GM21423 (cell line): Measurements from ENCODE around the gene DRAXIN.

Experiments used
- ATAC-seq: cut with Tn5 transposase; IDR thresholded peaks from one replicate; pipeline ENCODE4 v1.9.1; 2021; ENCODE audit warnings: mild to moderate bottlenecking, moderate library complexity; ENCODE audit not compliant: unreplicated experiment

The DRAXIN gene

DNA sequence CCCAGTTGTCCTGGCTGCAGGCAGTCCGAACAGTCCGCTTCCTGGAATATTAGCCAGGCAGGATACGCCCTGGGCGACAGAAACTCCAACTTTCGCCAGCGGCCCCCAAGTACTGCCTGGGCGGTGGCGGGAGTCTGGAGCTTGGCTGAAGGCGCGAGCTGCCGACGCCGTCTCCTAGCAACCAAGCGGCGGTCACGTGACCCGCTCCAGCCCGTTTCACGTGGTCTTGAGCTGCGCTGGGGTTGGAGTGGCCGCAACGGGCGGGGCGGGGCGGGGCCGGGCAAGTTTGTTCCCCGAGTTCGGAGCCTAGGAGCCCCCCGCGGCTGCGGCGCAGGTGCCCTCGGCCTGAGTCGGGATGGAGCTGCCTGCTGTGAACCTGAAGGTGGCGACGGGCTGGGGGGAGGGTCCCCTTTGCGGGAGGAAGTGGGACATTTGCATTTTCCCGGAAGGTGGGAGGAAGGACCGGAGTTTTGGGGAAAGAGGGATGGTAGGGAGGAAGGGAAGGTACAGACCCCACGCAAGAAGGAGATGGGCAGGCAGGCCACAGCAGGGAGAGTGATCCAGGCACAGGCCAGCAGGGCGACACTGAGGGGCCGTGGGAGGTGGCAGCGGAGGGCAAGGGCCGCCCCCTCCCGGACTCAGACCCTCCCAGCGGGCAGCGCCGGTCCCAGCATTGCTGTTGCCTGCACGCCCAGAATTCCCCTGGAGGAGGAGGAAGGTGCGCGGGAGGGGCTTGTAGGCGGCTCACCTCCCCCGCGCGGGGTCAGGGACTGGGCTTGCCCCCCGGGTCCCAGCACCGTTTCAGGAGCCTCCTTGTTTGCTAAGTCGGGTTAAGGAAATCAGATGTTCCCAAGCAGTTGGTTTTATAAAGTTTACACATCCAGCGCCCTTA, 44.6 kb downstream of the DRAXIN start, which contains the start of gene AGTRAP:
AGTRAP (plus strand) TSS at position 283 of the 892 bp plus-strand sequence; CDS start at position 356, 73 bp downstream.
- ATAC-seq, result peak; percentile 44

DNA sequence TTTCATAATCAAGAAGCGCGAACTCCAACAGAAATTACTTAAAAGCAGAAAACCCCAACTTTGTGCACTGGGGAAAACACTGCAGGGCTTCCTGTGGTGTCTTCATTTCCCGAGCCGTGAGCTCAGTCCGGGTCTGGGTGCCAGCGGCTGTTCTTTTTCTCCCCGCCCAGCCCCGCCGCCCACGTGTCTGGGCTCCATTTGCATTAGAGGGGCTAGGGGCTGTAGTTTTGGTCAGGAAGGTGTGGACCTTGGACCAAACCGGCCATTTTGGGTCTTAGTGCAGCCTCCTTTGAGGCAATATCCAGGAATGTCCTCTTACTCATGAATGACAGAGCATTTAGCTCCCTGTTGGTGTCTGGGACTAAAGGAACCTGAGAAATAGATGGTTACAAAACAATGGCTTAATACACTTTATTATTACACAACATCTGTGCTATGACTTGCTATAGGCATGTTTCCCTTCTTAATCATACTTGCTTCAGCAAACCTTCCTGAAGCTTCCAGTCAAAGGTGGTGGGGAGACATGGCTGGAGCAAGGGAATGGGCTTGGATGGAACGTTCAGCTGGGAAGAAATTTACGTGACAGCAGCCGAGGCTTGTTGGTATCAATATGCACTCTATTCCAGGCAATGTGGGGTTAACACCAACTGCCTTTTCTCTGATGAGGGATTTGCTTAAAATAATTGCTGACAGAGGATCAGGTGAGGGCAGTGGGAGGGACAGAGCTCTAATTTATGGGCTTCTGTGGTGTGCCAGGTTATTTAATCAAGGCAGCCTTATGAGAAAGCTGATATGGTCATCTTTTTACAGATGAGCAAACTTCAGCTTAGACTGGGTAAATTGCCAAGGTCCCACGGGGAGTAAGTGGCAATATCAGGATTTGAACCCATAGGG, 45.5 kb downstream of the DRAXIN start:
- ATAC-seq, result no peak

DNA sequence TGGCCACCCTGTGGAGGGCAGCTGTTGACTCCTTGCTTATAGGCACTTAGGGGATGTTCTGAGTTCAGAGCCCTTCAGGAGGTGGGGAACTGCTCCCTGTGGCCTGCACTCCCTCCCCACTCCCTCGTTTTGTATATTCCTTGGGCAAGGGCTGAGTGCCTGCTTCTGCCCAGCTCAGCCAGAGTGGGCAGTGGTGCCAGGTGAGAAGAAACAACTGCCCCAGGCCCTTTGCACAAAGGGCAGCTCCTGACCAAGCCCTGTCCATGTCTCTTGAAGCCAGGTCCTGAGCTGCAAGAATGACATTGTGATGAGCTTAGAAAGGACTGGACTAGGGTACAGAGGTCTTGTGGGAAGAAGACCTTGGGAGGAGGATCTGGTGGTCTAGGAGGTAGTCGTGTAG, 46.6 kb downstream of the DRAXIN start:
- ATAC-seq, result no peak

DNA sequence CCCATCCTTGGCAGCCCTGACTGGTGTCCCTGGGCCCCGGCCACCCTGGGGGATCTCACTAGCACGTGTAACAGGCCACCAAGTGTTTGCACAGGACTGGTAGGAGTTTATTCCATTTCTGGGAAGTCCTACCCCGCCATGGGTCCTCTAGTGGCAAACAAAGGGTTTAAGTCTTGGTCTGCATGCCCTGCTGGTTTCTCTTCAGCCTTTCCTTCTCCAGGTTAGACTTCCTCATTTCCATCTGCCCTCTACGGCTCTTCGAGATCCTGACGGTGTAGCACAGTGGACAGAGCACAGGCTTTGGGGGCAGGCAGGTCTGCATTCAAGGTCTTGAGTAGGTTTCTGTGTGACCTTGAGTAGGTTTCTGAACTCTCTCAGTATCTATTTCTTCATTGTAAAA, 47.3 kb downstream of the DRAXIN start:
- ATAC-seq, result no peak

DNA sequence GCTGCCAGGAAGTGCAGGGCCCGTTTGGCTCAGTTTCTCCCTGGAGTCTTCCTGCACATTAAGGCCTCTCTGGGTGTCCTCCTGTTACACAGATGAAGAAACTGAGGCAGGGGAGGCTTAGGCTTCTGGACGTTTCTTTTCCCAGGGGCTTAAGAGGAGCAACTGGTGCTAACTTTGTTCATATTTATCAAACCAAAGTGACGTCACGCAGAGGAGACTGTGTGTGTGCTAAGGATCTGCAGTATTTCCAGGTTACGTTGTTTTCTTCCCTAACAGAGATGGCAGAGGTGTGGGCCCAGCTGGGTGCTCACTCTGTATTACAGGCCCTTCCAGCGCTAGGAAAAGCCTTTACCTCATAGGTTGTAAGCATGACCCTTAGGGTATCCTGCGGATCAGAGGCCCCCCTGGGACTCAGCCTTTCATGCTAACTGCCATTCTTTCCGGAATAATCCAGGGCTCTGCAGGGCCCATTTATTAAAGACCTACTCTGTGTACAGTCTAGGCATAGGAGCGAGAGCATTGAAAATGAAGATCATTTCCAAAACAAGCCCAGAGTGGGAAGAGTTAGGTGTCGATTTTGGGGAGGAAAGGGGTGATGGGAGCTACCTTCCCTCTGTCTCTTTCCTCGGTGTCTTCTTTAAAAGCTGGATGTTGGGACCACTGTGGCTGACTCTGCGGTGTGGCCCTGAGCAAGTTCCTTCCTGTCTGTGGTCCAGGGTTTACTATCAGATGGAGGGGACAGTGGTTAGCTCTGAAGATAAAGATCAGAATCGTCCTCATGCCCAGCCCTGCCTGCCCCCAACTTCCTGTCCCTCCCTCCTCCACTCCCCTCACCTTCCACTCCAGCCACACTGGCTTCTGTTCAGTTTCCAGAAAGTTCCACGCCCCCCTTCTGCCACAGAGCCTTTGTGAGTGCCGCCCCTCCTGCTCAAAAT, 49.0 kb downstream of the DRAXIN start:
- no peak for ATAC-seq

DNA sequence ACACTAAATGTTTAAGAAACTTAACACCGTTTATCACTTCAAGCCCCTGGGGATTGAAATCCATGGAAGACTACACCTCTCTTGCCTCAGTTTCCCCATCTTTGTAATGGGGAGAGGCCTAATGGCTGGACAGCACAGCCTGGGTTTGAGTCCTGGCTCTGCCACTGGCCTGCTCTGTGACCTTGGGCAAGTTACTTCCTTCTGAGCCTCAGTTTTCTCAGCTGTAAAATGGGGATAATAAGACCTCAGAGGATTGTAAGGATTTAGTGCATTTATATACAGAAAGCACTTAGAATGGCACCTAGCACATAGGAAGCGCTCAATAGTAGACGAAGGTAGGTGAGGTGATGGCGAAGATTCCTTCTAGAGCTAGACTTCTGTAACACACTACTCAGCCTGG, 50.0 kb downstream of the DRAXIN start:
- no peak for ATAC-seq

DNA sequence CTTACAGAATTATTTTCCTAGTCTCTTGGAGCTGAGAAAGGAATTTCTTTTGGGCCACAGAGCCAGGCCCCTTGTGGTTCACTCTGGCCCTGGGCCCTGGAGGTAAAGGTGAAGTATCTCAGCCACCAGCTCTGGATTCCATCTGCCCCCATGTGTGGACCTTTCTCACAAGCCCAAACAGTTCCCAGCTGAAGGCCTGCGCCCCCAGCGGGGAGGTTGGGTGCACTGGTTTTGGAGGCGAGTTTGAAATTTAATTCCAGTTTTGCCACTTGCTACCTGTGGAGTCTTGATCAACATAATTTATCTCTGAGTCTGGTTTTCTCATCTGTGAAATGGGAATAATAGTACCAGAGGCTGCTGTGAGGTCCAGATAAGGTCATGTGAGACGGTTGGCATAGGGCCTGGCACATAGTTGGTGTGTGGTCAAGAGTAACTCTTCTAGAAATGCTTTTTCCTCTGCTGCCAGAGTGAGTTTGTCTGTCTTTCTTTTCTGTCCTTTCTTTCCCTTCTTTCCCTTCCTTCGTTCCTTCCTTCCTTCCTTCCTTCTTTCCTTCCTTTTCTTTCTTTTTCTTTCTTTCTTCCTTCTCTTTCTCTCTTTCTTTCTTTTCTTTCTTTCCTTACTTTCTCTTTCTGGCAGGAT, 50.5 kb downstream of the DRAXIN start:
- ATAC-seq, result no peak

DNA sequence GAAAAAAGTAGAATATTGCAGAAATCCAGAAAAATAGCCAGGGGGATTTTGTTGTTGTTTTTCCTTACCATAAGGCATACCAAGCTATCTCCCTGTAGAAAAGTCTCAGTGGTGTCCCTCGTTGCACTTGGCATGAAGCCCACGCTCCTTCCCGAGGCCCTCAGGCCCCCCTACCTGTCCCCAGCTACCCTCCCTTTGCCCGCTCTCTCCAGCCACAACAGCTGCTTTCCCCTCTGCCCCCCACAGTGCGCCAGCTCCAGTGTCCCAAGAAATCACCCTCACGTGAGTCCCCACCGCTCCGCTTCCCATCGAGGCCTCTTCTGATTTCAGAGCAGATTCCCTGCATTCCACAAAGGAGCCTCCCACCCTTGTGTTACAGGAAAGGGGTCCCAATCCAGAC, 52.8 kb downstream of the DRAXIN start:
- no peak for ATAC-seq

DNA sequence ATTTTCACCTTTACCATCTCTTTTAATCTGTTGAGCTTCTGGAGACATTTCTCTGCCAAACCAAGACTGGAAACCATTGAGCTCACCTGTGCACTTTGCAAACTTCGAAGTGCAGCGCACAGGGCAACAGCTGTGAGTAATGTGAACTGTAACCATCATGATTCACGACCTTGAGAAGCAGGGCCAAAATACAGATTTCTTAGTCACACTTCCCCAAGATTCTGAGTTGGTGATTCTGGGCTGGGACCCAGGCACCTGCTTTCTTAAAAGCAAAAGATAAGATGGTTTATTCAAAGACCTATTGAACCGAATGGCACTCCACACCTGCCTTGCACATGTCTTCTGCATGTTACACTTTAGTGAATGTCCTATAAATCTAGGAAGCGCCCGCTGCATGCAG, 54.6 kb downstream of the DRAXIN start:
- ATAC-seq, result no peak

DNA sequence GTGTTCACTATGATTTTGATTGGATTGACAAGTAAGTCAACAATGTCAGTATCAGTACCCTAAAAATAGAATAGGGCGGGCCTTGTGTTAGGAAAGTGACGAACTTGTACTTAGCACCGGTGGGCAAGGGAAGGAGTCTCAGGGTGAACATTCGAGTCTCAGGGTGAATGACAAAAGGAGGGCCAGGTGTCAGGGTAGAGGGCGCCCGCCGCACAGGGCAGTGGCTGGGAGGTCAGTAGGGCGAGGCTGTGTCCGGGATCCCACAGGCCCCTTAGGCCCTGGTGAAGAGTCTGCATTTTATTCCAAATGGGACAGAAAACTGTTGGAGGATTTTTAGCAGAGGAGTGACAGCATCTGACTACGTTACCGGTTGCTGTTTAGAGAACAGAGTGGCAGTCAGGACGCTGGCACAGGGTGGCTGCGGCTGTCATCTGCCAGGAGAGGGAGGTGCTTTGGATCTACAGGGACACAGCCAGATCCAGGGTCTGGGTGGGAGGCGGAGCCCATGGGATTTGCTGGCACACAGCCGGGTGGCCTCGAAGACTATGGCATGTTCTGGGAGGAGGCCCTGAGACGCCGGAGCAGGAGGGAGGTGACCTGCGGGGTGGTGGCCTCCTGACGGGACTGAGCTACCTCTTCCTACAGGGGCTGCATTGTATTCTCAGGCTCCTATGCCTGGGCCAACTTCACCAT, 55.4 kb downstream of the DRAXIN start:
- ATAC-seq, result no peak

DNA sequence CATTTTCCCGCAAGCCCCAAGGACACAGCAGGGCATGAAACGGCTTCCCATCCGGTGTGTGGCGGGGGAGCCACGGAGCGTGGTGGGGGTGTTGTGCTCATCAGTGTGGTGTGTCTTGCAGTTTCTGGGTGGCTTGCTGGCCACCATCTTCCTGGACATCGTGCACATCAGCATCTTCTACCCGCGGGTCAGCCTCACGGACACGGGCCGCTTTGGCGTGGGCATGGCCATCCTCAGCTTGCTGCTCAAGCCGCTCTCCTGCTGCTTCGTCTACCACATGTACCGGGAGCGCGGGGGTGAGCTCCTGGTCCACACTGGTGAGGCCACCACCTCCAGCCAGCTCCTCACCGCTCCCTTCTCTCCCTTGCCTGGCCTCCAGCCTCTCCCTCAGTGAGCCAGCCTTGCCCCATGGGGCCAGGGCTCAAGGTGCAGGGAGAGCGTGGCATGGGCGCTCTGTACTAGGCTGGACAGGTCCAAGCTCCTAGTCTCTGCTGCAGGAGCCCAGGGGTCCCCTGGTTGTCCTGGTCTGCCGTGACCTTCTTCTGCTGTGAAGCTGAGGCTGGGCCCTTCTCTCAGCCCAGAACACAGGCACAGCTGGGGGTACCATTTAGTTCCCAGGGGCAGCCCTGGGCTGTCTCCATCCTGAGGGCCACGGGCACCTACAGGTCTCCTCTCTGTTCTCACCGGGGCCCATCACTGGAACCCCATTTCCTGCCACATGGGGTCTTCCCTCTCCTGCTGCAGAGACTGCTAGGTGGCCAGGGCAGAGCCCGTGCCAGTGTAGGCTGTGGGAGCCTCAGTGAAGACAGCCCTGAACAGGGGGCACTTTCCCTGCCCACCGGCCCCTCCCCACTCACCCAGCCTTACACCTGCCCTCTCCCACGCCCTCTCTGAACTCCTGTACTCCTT, 57.0 kb downstream of the DRAXIN start:
- no peak for ATAC-seq

DNA sequence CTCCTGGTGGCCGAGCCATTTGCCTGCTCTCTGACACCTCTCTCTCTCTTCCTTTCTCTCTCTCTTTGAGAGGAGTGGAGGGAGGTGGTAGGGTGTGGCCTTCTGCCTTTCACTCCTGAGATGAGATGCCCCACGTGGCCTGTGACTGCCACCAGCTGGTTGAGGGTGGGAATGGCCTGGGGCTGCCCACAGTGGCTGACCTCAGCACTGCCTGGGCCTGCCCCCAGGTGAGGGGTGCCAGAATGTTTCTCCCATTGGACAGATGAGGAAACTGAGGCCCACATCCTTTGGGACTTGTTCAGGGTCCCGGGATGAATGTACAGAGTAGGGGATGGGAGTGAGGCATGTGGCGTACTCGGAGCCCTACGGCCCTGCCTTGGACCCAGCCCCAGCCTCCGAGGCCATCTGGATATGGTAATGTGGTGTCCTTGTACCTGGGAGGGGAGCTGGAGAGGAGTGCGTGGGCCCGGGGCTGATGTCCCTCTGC, 57.7 kb downstream of the DRAXIN start:
- peak; percentile 69 for ATAC-seq

DNA sequence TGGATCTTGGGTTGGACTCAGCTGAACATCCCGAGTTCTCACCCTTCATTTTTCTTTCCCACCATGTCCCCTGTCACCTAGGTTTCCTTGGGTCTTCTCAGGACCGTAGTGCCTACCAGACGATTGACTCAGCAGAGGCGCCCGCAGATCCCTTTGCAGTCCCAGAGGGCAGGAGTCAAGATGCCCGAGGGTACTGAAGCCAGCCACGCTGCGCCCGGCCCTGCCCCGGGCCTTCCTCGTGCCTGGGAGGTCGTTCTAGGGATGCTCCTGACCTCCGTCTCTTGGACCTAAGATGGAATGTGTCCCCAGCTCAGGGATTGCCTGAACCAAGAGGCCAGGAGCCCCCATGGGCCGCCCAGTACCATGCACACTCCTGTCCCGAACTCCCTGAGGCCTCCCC, 58.5 kb downstream of the DRAXIN start:
- ATAC-seq, result no peak

DNA sequence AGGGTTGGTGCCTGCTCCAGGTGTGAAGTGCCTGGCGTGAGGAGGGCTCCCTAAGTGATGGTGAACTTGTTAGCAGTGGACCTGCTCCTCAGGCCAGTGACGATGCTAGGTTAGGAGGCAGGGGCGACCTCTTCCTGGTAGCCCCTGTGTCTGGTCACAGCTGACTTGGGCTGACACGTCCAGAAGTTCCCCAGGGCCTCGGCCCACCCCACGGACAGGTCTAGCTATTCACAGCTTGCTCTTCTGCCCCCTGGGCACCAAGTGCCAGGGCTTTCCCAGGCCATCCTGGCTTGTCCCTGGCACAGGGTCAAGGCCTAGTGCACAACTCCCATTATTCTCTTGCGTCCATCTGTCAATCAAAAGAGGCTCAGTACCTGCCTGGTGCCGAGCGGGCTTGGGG, 59.6 kb downstream of the DRAXIN start:
- no peak for ATAC-seq

DNA sequence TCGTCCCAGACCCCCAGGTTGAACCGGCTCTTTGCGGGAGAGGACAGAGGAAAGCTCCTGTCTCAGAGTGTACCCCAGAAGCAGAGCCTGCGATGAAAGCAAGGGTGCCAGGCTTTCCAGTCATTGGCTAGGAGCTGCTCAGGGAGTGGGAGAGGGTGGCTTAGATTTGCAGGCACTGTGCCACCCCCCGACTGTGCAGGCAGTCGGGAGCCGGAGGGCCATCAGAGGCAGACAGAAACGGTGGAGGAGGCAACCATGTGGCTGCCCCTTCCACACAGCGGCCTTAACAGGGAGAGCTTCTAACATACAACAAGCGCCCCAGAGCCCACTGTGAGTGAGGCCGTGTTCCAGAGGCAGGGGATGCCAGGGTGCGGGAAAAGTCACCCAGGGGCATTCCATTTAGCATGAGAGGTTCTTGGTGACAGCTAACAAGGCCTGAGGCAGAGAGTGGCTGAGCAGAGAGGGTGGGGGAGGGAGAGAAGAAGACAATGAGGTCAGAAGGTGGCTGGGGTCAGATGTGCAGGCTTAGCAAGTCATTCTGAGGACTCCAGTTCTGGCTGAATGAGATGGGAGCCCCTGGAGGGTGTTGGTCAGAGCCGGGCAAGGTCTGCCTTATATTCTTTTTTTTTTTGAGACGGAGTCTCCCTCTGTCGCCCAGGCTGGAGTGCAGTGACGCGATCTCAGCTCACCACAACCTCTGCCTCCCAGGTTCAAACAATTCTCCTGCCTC, 61.0 kb downstream of the DRAXIN start:
- no peak for ATAC-seq

DNA sequence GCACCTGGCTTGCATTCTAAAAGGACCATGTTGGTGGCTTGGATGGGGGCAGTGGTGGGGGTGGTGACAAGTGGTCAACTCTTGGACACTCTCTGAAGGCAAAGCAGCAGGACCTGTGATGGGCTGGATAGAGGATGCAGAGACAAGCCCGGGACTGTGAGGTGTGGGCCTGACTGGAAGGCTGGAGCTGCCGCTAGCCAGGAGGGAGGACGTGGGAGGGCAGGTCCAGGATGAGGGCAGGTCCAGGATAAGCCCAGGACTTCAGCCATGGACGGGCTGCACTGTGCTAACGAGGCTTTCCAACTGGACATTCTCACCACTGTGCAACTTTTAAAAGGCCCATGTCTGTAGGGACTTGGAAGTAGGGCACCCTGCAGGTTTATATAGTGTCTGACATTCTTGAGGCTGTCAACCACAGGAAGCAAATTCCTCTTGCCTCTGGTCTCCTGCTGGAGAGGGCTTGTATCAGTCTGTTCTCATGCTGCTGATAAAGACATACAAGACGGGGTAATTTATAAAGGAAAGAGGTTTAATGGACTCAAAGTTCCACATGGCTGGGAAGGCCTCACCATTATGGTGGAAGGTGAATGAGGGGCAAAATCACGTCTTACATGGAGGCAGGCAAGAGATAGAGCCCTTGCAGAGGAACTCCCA, 62.2 kb downstream of the DRAXIN start:
- ATAC-seq, result no peak

DNA sequence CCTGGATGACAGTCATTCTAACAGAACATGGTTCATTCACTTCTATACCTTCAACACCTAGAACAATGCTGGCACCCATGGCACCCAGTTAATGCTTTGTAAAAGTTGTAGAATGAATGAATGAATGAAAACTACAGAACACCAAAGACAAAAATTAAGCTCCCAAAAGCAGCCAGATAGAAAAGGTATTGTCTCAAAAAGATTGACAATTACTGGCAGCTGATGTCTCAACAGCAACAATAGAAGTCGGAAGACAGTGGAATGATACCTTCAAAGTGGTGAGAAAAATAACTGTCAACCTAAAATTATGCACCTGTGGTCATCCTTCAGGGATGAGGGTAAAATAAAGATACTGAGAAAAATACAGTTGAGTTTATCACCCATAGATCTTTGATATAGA, 65.5 kb downstream of the DRAXIN start:
- no peak for ATAC-seq
